Measurements from ENCODE around the gene CHD2. TPM values are rescaled to one million over a fixed set of nuclear protein-coding genes. Genes with fewer than 3 reads are reported as not detected.

The CHD2 gene
- total RNA-seq, 2 donors from 2014 or later = 63.9 to 70.0 TPM

GRCh38 chr15:93055211-93055610 is 155.1 kb downstream of the CHD2 start:
- no peak for DNase-seq
- no peaks in the 10 kb centered on the region for H3K4me1 ChIP-seq

GRCh38 chr15:93056836-93057235 is 156.7 kb downstream of the CHD2 start:
- Histone ChIP-seq H3K36me3 (replicated peaks in 1 of 2; ENCODE audit: insufficient read depth in 1 of 2, low read depth in 2 of 2) (no peaks in the 10 kb centered on the region), H3K27ac (no peak overlapping the region)
- 87 to 90% methylated on average over 6 of the region's 7 CpGs for WGBS, 2 donors

More at GRCh38 chr15:93055211-93055610, 155.1 kb downstream of the CHD2 start:
- TF ChIP-seq CTCF (IDR thresholded peaks at IDR 0.05) = no peak
- TF ChIP-seq POLR2A (IDR thresholded peaks at IDR 0.05) = no peak
- no peak overlapping the region for H3K4me3 ChIP-seq
- no peaks in the 10 kb centered on the region for H3K36me3 ChIP-seq (replicated peaks in 1 of 2; ENCODE audit: insufficient read depth in 1 of 2, low read depth in 2 of 2)
- intact Hi-C loops (cut with DNase I) = no loop called here
- no peaks in the 10 kb centered on the region for H3K27me3 ChIP-seq
- no peak for ATAC-seq
- no peaks in the 10 kb centered on the region for H3K9me3 ChIP-seq
- 76 to 91% methylated on average over 8 of the region's 11 CpGs for WGBS, 2 donors
- no peak overlapping the region for H3K27ac ChIP-seq

GRCh38 chr15:93057618-93058017 is 157.5 kb downstream of the CHD2 start:
- Histone ChIP-seq H3K4me1 (peaks cover 18% of the 10 kb centered on the region), H3K27ac (no peak overlapping the region), H3K4me3 (no peak overlapping the region), H3K36me3 (replicated peaks in 1 of 2; ENCODE audit: insufficient read depth in 1 of 2, low read depth in 2 of 2) (no peaks in the 10 kb centered on the region), H3K27me3 (no peaks in the 10 kb centered on the region), H3K9me3 (no peaks in the 10 kb centered on the region)
- no peak for ATAC-seq
- intact Hi-C loops (cut with DNase I) = no loop called here
- WGBS, 2 donors = 72 to 90% methylated on average over 8 of the region's 8 CpGs
- no peak for TF ChIP-seq CTCF (IDR thresholded peaks at IDR 0.05)
- TF ChIP-seq POLR2A (IDR thresholded peaks at IDR 0.05) = no peak
- DNase-seq = no peak

More at GRCh38 chr15:93056836-93057235, 156.7 kb downstream of the CHD2 start:
- Histone ChIP-seq H3K9me3 (no peaks in the 10 kb centered on the region), H3K4me1 (peaks cover 11% of the 10 kb centered on the region), H3K27me3 (no peaks in the 10 kb centered on the region), H3K4me3 (no peak overlapping the region)
- ATAC-seq (no peak), DNase-seq (no peak)
- intact Hi-C loops (cut with DNase I) = no loop called here
- TF ChIP-seq CTCF (IDR thresholded peaks at IDR 0.05) = no peak
- TF ChIP-seq POLR2A (IDR thresholded peaks at IDR 0.05) = no peak

- Histone ChIP-seq H3K9me3 (no peaks in the 10 kb centered on the region), H3K4me3 (no peak overlapping the region), H3K36me3 (replicated peaks in 1 of 2; ENCODE audit: insufficient read depth in 1 of 2, low read depth in 2 of 2) (no peaks in the 10 kb centered on the region), H3K4me1 (peaks cover 21% of the 10 kb centered on the region), H3K27ac (no peak overlapping the region), H3K27me3 (no peaks in the 10 kb centered on the region)
- intact Hi-C loops (cut with DNase I) = no loop called here
- DNase-seq = no peak
- no peak for TF ChIP-seq POLR2A (IDR thresholded peaks at IDR 0.05)
- no peak for TF ChIP-seq CTCF (IDR thresholded peaks at IDR 0.05)
- no peak for ATAC-seq
- 71 to 80% methylated on average over 7 to 8 of the region's 8 CpGs for WGBS, 2 donors
These were observed 158.0 kb downstream of the CHD2 start for GRCh38 chr15:93058128-93058527.

- Histone ChIP-seq H3K9me3 (no peaks in the 10 kb centered on the region), H3K4me1 (peaks cover 30% of the 10 kb centered on the region), H3K27me3 (no peaks in the 10 kb centered on the region), H3K36me3 (replicated peaks in 1 of 2; ENCODE audit: insufficient read depth in 1 of 2, low read depth in 2 of 2) (no peaks in the 10 kb centered on the region), H3K27ac (peak overlapping the region in 1 of 4 donors; percentile 1), H3K4me3 (no peak overlapping the region)
- no peak for ATAC-seq
- intact Hi-C loops (cut with DNase I) = no loop called here
- no peak for DNase-seq
- TF ChIP-seq POLR2A (IDR thresholded peaks at IDR 0.05) = no peak
- TF ChIP-seq CTCF (IDR thresholded peaks at IDR 0.05) = no peak
- 76 to 81% methylated on average over 12 to 18 of the region's 18 CpGs for WGBS, 2 donors
These were observed 158.8 kb downstream of the CHD2 start for GRCh38 chr15:93058904-93059427.
